K562 (cell line): ENCODE data around the gene SNRNP70. TPM values are rescaled to one million over a fixed set of nuclear protein-coding genes. Genes with fewer than 3 reads are reported as not detected.
A peak's percentile ranks its signal among the peaks of the same experiment; 100 is the strongest.

ENCODE experiments used
- ATAC-seq: fragments of 200-7000 bp; cut with Tn5 transposase; 3 replicates; pipeline ENCODE4 v1.9.1; 2020; ENCODE audit warnings: moderate library complexity
- BruUV-seq: library from RNA; stranded (reverse); fragments of 400-500 nt; replicated peaks from 2 replicates; lab custom pipeline; 2021; lab: Mats Ljungman, UMichigan
- CTCF ChIA-PET: fragments of 300-600 bp; formaldehyde crosslinking; extraction: SDS; loops from one replicate; lab custom pipeline; 2021; ENCODE audit warnings: low intra/inter-chr PET ratio; lab: Yijun Ruan, JAX
- POLR2A ChIA-PET: fragments of 300-600, 350-650 bp; sonication (Branson Sonifier 250); formaldehyde crosslinking; extraction: SDS; loops from one replicate; lab custom pipeline; 2021; ENCODE audit warnings: antibody characterized with exemption, inconsistent platforms; lab: Yijun Ruan, JAX
- DNase-seq, 4 experiments: peaks; one replicate each; pipeline versions ENCODE4 v3.0.0 to v3.0.0-alpha.2; 2011 to 2018; ENCODE audit warnings: low spot score in 3 of 4, mixed read lengths in 3 of 4; ENCODE audit errors: extremely low read depth in 1 of 4
- FAIRE-seq: peaks from 2 replicates; lab custom pipeline; 2011; peaks lifted over from hg19 to GRCh38; lab: Jason Lieb, UNC
- H2AFZ ChIP-seq: 2 replicates; pipeline ENCODE4 v1.6.0; 2011; ENCODE audit warnings: low read depth, low read length, control low read depth, inconsistent platforms
- H3K27ac ChIP-seq: fragments of 200-600 bp; 3 replicates; pipeline ENCODE4 v1.8.0; 2011; ENCODE audit warnings: low read depth, mild to moderate bottlenecking, control low read depth, inconsistent platforms, low read length, moderate library complexity, mixed read lengths; ENCODE audit errors: extremely low read depth
- H3K27me3 ChIP-seq, 2 experiments: fragments of 300-600 bp in 1 of 2; 2 replicates in 1 of 2; 3 replicates in 1 of 2; pipeline versions ENCODE4 v1.6.0 to v1.8.0; 2011; ENCODE audit warnings: inconsistent platforms in 2 of 2, low read length in 2 of 2, mild to moderate bottlenecking in 1 of 2, mixed read lengths in 1 of 2, moderate library complexity in 1 of 2; ENCODE audit not compliant: control insufficient read depth in 2 of 2, insufficient read depth in 2 of 2
- H3K36me3 ChIP-seq: fragments of 300-600 bp; 3 replicates; pipeline ENCODE4 v1.8.0; 2011; ENCODE audit warnings: mild to moderate bottlenecking, low read length, inconsistent platforms; ENCODE audit not compliant: control insufficient read depth, insufficient read depth
- H3K4me1 ChIP-seq, 2 experiments: fragments of 200-600 bp in 1 of 2; replicated peaks in 1 of 2; 2 replicates in 1 of 2; 3 replicates in 1 of 2; pipeline versions ENCODE4 v1.5.1 to v1.8.0; 2011; ENCODE audit warnings: inconsistent platforms in 2 of 2, low read length in 2 of 2, mild to moderate bottlenecking in 1 of 2, mixed read lengths in 1 of 2, moderate library complexity in 1 of 2; ENCODE audit not compliant: control insufficient read depth in 2 of 2, insufficient read depth in 2 of 2
- H3K4me2 ChIP-seq: 2 replicates; pipeline ENCODE4 v1.6.1; 2011; ENCODE audit warnings: low read length, control low read depth, inconsistent platforms, mixed read lengths; ENCODE audit not compliant: insufficient read depth
- H3K4me3 ChIP-seq: fragments of 200-600 bp; sonication (generic), shearing (Covaris generic); 2 replicates; pipeline ENCODE4 v1.5.1; 2016; ENCODE audit warnings: control low read depth, inconsistent platforms
- H3K79me2 ChIP-seq: fragments of 200-600 bp; 3 replicates; pipeline ENCODE4 v1.8.0; 2011; ENCODE audit warnings: low read length, inconsistent platforms; ENCODE audit not compliant: control insufficient read depth, insufficient read depth
- H3K9ac ChIP-seq, 2 experiments: 2 replicates each; pipeline versions ENCODE4 v1.6.0 to v1.6.1; 2011; ENCODE audit warnings: low read depth in 2 of 2, low read length in 2 of 2, control low read depth in 1 of 2, inconsistent platforms in 1 of 2, mild to moderate bottlenecking in 1 of 2, mixed read lengths in 1 of 2; ENCODE audit not compliant: insufficient read depth in 1 of 2
- H3K9me1 ChIP-seq: one replicate; pipeline ENCODE4 v1.6.0; 2011; ENCODE audit warnings: inconsistent platforms, mild to moderate bottlenecking, low read length, moderate library complexity; ENCODE audit not compliant: control insufficient read depth, insufficient read depth
- H3K9me3 ChIP-seq: replicated peaks from 2 replicates; pipeline ENCODE4 v1.5.1; 2011; ENCODE audit warnings: low read depth, low read length, inconsistent platforms; ENCODE audit not compliant: control insufficient read depth, insufficient read depth
- H4K20me1 ChIP-seq: replicated peaks from 2 replicates; pipeline ENCODE4 v1.6.1; 2011; ENCODE audit warnings: low read length, inconsistent platforms, mixed read lengths; ENCODE audit not compliant: control insufficient read depth, insufficient read depth
- ASH1L ChIP-seq: fragments of 450-650 bp; IDR thresholded peaks from 2 replicates; pipeline ENCODE4 v1.6.1; 2018; ENCODE audit warnings: borderline replicate concordance, mild to moderate bottlenecking, low read depth; ENCODE audit not compliant: partially characterized antibody
- ATF7 ChIP-seq: fragments of 450-650 bp; IDR thresholded peaks from 2 replicates; pipeline ENCODE4 v1.7.1; 2014; ENCODE audit warnings: mild to moderate bottlenecking, moderate library complexity
- CBX3 ChIP-seq, 2 experiments: IDR thresholded peaks; 1 replicate in 1 of 2; 2 replicates in 1 of 2; pipeline ENCODE4 v1.6.1; 2012; ENCODE audit warnings: inconsistent platforms in 2 of 2, low read length in 2 of 2, borderline replicate concordance in 1 of 2, control low read depth in 1 of 2
- CCAR2 ChIP-seq: fragments of 200-400 bp; formaldehyde crosslinking; IDR thresholded peaks from 2 replicates; pipeline ENCODE4 v1.6.1; 2017; ENCODE audit warnings: mild to moderate bottlenecking, low read depth, low read length
- CHAMP1 ChIP-seq: fragments of 450-650 bp; IDR thresholded peaks from 2 replicates; pipeline ENCODE4 v1.6.1; 2016; ENCODE audit warnings: mild to moderate bottlenecking
- CLOCK ChIP-seq: fragments of 250-450 bp; sonication (Bioruptor Pico); IDR thresholded peaks from 2 replicates; pipeline ENCODE4 v1.4.0; 2020; ENCODE audit warnings: mild to moderate bottlenecking, moderate library complexity, borderline replicate concordance
- MBD2 ChIP-seq: sonication (generic); IDR thresholded peaks from 2 replicates; pipeline ENCODE4 v1.6.1; 2016; ENCODE audit warnings: low read depth, borderline replicate concordance
- MEIS2 ChIP-seq: fragments of 450-650 bp; IDR thresholded peaks from 2 replicates; pipeline ENCODE4 v1.6.1; 2014; ENCODE audit warnings: mild to moderate bottlenecking; ENCODE audit not compliant: partially characterized antibody
- PCBP1 ChIP-seq: fragments of 200-400 bp; formaldehyde crosslinking; IDR thresholded peaks from 2 replicates; pipeline ENCODE4 v1.6.1; 2018; ENCODE audit warnings: mild to moderate bottlenecking, low read depth, low read length; ENCODE audit not compliant: poor library complexity, severe bottlenecking
- RAD21 ChIP-seq, 2 experiments: fragments of 250-450 bp in 1 of 2; fragments of 450-650 bp in 1 of 2; sonication (Bioruptor Pico) in 1 of 2; formaldehyde crosslinking in 1 of 2; IDR thresholded peaks in 1 of 2; conservative IDR thresholded peaks in 1 of 2; 2 replicates each; pipeline versions ENCODE4 v1.4.0 to v1.8.0; 2020 to 2022; ENCODE audit warnings: mild to moderate bottlenecking in 2 of 2, moderate library complexity in 1 of 2
- RCOR1 ChIP-seq, 2 experiments: IDR thresholded peaks; 2 replicates each; pipeline ENCODE4 v1.6.1; 2012; ENCODE audit warnings: low read depth in 2 of 2, low read length in 2 of 2, borderline replicate concordance in 1 of 2, improper control_type of control experiment in 1 of 2
- ZFP91 ChIP-seq: sonication (generic); formaldehyde crosslinking; IDR thresholded peaks from 2 replicates; pipeline ENCODE4 v1.8.0; 2022; ENCODE audit warnings: mild to moderate bottlenecking, missing genetic modification reagents
- ZNF347 ChIP-seq: fragments of 450-650 bp; formaldehyde crosslinking; IDR thresholded peaks from 2 replicates; pipeline ENCODE4 v1.4.0; 2020; ENCODE audit warnings: low read depth, mild to moderate bottlenecking, moderate library complexity
- WGBS: fragments of 100-300 bp; shearing (Covaris generic); methylation state at CpG from one replicate; pipeline ENCODE4 v1.1.6; 2016; ENCODE audit warnings: low coverage, mixed read lengths; ENCODE audit not compliant: insufficient coverage; ENCODE audit errors: missing lambda C conversion rate; 5-methylcytosine and 5-hydroxymethylcytosine counted together
- in situ Hi-C: fragments of 300-500 bp; cut with MboI; formaldehyde crosslinking; loops from 4 replicates; pipeline ENCODE4 v1.15.0; 2018; ENCODE audit warnings: inconsistent platforms, mixed read lengths
- intact Hi-C: fragments of 100-400 bp; cut with micrococcal nuclease; formaldehyde crosslinking; loops from 2 replicates; pipeline ENCODE4 v1.14.2; 2022
- polyA plus RNA-seq, 8 experiments: library from polyadenylated mRNA; depleted of rRNA in 4 of 8; stranded (reverse) in 5 of 8; unstranded in 3 of 8; fragments of >200 nt; fragmentation: Nextera tagmentation in 2 of 8; fragmentation: Illumina TruSeq in 1 of 8; extraction: Ambion mirVana in 2 of 8; extraction: Trizol in 1 of 8; gene quantifications; 2 replicates each; pipeline versions ENCODE4 v1.2.1 to v1.2.3, GENCODE V29; 2011 to 2014; ENCODE audit warnings: inconsistent platforms in 1 of 8, missing spikeins in 1 of 8
- total RNA-seq, 7 experiments: library from RNA; depleted of rRNA in 6 of 7; stranded (reverse); fragments of >200 nt in 6 of 7; fragmentation: Illumina TruSeq in 2 of 7; extraction: Trizol in 2 of 7; gene quantifications; 2 replicates each; pipeline versions ENCODE4 v1.2.1 to v1.2.3, GENCODE V29; 2011 to 2021; ENCODE audit warnings: low replicate concordance in 1 of 7

Gene SNRNP70
- total and polyA plus RNA-seq, 9 of the 15 experiments (the other 6 are each of a cell fraction or from before 2014, with no cell fraction given), result 2.8 to 496 (median 136) TPM

GRCh38 chr19:49106648-49107135, 21.4 kb downstream of the SNRNP70 start:
- peak in 2 of 4 experiments; percentile 34 to 71 for DNase-seq
- Histone ChIP-seq H3K9me1 (peaks cover 11% of the 10 kb centered on the region), H2AFZ (no peak overlapping the region), H3K9ac (no peak overlapping the region), H3K36me3 (peaks cover 82% of the 10 kb centered on the region), H3K27ac (no peak overlapping the region), H3K79me2 (peaks cover 5% of the 10 kb centered on the region; the same call in 2 of the 3 replicates), H3K27me3 (no peaks in the 10 kb centered on the region), H4K20me1 (peaks cover 17% of the 10 kb centered on the region), H3K4me3 (no peak overlapping the region), H3K4me2 (no peak overlapping the region), H3K4me1 (peaks cover 12 to 57% of the 10 kb centered on the region in 2 experiments), H3K9me3 (no peaks in the 10 kb centered on the region)
- FAIRE-seq, result peak; percentile 88
- ChIA-PET POLR2A (interaction anchor here (0.5 to 2.6 kb wide), 4 partner anchors 9 to 19 kb away, joined by 3 to 14 read pairs (median 5); no protein-coding TSS in a partner anchor), CTCF (interaction anchor here (1.5 kb wide), 1 partner anchor 9 kb away, joined by 4 read pairs; no protein-coding TSS in a partner anchor)
- peak; percentile 64 for ATAC-seq
- WGBS, result 67% methylated on average over 12 of the region's 12 CpGs
- intact Hi-C loops, result no loop called here
- in situ Hi-C loops, result no loop called here
- BruUV-seq, result no TSS peak
- TF ChIP-seq ATF7 (peak; percentile 69), MEIS2 (peak; percentile 29), PCBP1 (no peak), ZNF347 (no peak), MBD2 (no peak), CCAR2 (no peak), RAD21 (CRISPR knock-in tag; conservative IDR thresholded peaks at IDR 0.05 in 1 of 2, IDR thresholded peaks at IDR 0.05 in 1 of 2) (peak in 1 of 2 experiments; percentile 46; a peak in 2 of 4 replicates), CLOCK (CRISPR knock-in tag) (no peak), CHAMP1 (no peak), ZFP91 (CRISPR knock-in tag) (no peak), RCOR1 (IDR thresholded peaks at IDR 0.05; ENCODE audit: borderline replicate concordance in 1 of 2, low read depth in 2 of 2, low read length in 2 of 2) (peak in 1 of 2 experiments; percentile 84; a peak in 2 of 4 replicates), ASH1L (no peak), CBX3 (IDR thresholded peaks at IDR 0.05; ENCODE audit: borderline replicate concordance in 1 of 2, low read length in 2 of 2) (no peak)
